Transverse colon (tissue), 4 donors: ENCODE results near the gene RASEF. TPM values are rescaled to one million over a fixed set of nuclear protein-coding genes. Genes with fewer than 3 reads are reported as not detected.

ENCODE experiments used
- DNase-seq: peaks from one replicate; pipeline ENCODE4 v3.0.0-alpha.2; 2019
- H3K27ac ChIP-seq, 4 donors: fragments of 200-600 bp; sonication (generic); 2 replicates each; pipeline ENCODE4 v1.5.1; 2016 to 2018; ENCODE audit warnings: inconsistent platforms in 4 of 4
- H3K27me3 ChIP-seq: fragments of 200-600 bp; sonication (generic); 2 replicates; pipeline ENCODE4 v1.5.1; 2017; ENCODE audit warnings: inconsistent platforms
- H3K36me3 ChIP-seq, 4 donors: fragments of 200-600 bp; sonication (generic); 2 replicates each; pipeline ENCODE4 v1.5.1; 2017 to 2019; ENCODE audit warnings: inconsistent platforms in 4 of 4
- H3K4me1 ChIP-seq, 4 donors: fragments of 200-600 bp; sonication (generic); 2 replicates each; pipeline ENCODE4 v1.5.1; 2017 to 2020; ENCODE audit warnings: inconsistent platforms in 4 of 4
- H3K4me3 ChIP-seq, 4 donors: fragments of 200-600 bp; sonication (generic); 1 replicate in 1 of 4; 2 replicates in 3 of 4; pipeline versions ENCODE4 v1.5.1 to v1.6.1; 2017 to 2019; ENCODE audit warnings: inconsistent platforms in 4 of 4
- H3K9me3 ChIP-seq, 2 donors: fragments of 200-600 bp; sonication (generic); 2 replicates each; pipeline ENCODE4 v1.5.1; 2017 to 2019; ENCODE audit warnings: inconsistent platforms in 2 of 2
- EP300 ChIP-seq: sonication (generic); formaldehyde crosslinking; IDR thresholded peaks from one replicate; pipeline ENCODE4 v1.6.1; 2017; ENCODE audit warnings: antibody characterized with exemption, low read depth
- POLR2A ChIP-seq: fragments of 450-650 bp; IDR thresholded peaks from one replicate; pipeline ENCODE4 v1.6.1; 2016; ENCODE audit warnings: antibody characterized with exemption, mild to moderate bottlenecking, moderate library complexity
- POLR2AphosphoS5 ChIP-seq, 3 donors: sonication (generic); formaldehyde crosslinking; IDR thresholded peaks; one replicate each; pipeline ENCODE4 v1.6.1; 2016; ENCODE audit warnings: antibody characterized with exemption in 3 of 3
- WGBS, 2 donors: methylation state at CpG; one replicate each; pipeline ENCODE4 v1.1.5; 2018; ENCODE audit warnings: low coverage in 1 of 2; 5-methylcytosine and 5-hydroxymethylcytosine counted together
- in situ Hi-C, 4 donors: fragments of 200-750 bp; cut with MboI; loops; one replicate each; pipeline versions ENCODE4 v1.15.0 to v1.15.1; 2017; ENCODE audit warnings: low sequenced_read_pairs in 3 of 4, low pct_ligation_motif_present in 1 of 4, low pct_unique_long_range_greater_than_20kb in 1 of 4
- intact Hi-C: fragments of 100-400 bp; cut with DNase I; formaldehyde crosslinking; loops from one replicate; pipeline ENCODE4 v1.15.1; 2023; ENCODE audit warnings: low total_unique reads
- total RNA-seq, 4 donors: library from RNA; depleted of rRNA; stranded (reverse); fragments of >200 nt; gene quantifications; one replicate each; pipeline ENCODE4 v1.1.0, GENCODE V29; 2016
- TF ChIP-seq, protein P1 (sequence below), 5 experiments: fragments of 200-600 bp in 3 of 5; fragments of 450-650 bp in 2 of 5; sonication (generic) in 3 of 5; IDR thresholded peaks; 1 replicate in 2 of 5; 2 replicates in 3 of 5; pipeline ENCODE4 v1.5.1; 2016 to 2017; ENCODE audit warnings: antibody characterized with exemption in 5 of 5, inconsistent platforms in 3 of 5, mild to moderate bottlenecking in 2 of 5, moderate library complexity in 1 of 5

The RASEF gene
- total RNA-seq, 4 donors from 2014 or later, result 69.9 to 189 (median 105) TPM

- TF ChIP-seq POLR2A (no peak), POLR2AphosphoS5 (IDR thresholded peaks at IDR 0.05) (no peak), EP300 (no peak)
- TF ChIP-seq, protein P1, sequence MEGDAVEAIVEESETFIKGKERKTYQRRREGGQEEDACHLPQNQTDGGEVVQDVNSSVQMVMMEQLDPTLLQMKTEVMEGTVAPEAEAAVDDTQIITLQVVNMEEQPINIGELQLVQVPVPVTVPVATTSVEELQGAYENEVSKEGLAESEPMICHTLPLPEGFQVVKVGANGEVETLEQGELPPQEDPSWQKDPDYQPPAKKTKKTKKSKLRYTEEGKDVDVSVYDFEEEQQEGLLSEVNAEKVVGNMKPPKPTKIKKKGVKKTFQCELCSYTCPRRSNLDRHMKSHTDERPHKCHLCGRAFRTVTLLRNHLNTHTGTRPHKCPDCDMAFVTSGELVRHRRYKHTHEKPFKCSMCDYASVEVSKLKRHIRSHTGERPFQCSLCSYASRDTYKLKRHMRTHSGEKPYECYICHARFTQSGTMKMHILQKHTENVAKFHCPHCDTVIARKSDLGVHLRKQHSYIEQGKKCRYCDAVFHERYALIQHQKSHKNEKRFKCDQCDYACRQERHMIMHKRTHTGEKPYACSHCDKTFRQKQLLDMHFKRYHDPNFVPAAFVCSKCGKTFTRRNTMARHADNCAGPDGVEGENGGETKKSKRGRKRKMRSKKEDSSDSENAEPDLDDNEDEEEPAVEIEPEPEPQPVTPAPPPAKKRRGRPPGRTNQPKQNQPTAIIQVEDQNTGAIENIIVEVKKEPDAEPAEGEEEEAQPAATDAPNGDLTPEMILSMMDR (IDR thresholded peaks at IDR 0.05), result no peak
- no peak overlapping the region for H3K4me3 ChIP-seq
- DNase-seq, result no peak
- 79 to 90% methylated on average over 3 to 6 of the region's 6 CpGs for WGBS, 2 donors
- no peaks in the 10 kb centered on the region for H3K27me3 ChIP-seq
- H3K27ac ChIP-seq, result no peak overlapping the region
- no peaks in the 10 kb centered on the region for H3K36me3 ChIP-seq
- in situ Hi-C loops, result no loop called here
- no peaks in the 10 kb centered on the region for H3K4me1 ChIP-seq
- no peaks in the 10 kb centered on the region for H3K9me3 ChIP-seq
- intact Hi-C loops, result no loop called here
Measured at GRCh38 chr9:82975176-82975575, 87.8 kb downstream of the RASEF start.

GRCh38 chr9:82972446-82972845, 90.5 kb downstream of the RASEF start:
- H3K4me3 ChIP-seq, result no peak overlapping the region
- H3K27me3 ChIP-seq, result no peaks in the 10 kb centered on the region
- TF ChIP-seq POLR2A (no peak), POLR2AphosphoS5 (IDR thresholded peaks at IDR 0.05) (no peak), EP300 (no peak)
- TF ChIP-seq, protein P1 (IDR thresholded peaks at IDR 0.05), result no peak
- no peaks in the 10 kb centered on the region for H3K4me1 ChIP-seq
- in situ Hi-C loops (no loop called here), intact Hi-C loops (no loop called here)
- no peaks in the 10 kb centered on the region for H3K36me3 ChIP-seq
- no peaks in the 10 kb centered on the region for H3K9me3 ChIP-seq
- peak; percentile 49 for DNase-seq
- WGBS, 2 donors, result 57% methylated on average over 3 of the region's 3 CpGs; no CpG with 5 or more reads in 1 of the 2 donors
- H3K27ac ChIP-seq, result peak overlapping the region in 1 of 4 donors; percentile 9

- Histone ChIP-seq H3K27ac (no peak overlapping the region), H3K27me3 (no peaks in the 10 kb centered on the region), H3K4me1 (no peaks in the 10 kb centered on the region), H3K9me3 (no peaks in the 10 kb centered on the region), H3K4me3 (no peak overlapping the region), H3K36me3 (no peaks in the 10 kb centered on the region)
- intact Hi-C loops (no loop called here), in situ Hi-C loops (no loop called here)
- no peak for DNase-seq
- WGBS, 2 donors, result 73 to 76% methylated on average over 2 to 3 of the region's 3 CpGs
- TF ChIP-seq, protein P1 (IDR thresholded peaks at IDR 0.05), result no peak
- TF ChIP-seq POLR2AphosphoS5 (IDR thresholded peaks at IDR 0.05) (no peak), EP300 (no peak), POLR2A (no peak)
Measured at GRCh38 chr9:82970359-82970758, 92.6 kb downstream of the RASEF start.

DNA sequence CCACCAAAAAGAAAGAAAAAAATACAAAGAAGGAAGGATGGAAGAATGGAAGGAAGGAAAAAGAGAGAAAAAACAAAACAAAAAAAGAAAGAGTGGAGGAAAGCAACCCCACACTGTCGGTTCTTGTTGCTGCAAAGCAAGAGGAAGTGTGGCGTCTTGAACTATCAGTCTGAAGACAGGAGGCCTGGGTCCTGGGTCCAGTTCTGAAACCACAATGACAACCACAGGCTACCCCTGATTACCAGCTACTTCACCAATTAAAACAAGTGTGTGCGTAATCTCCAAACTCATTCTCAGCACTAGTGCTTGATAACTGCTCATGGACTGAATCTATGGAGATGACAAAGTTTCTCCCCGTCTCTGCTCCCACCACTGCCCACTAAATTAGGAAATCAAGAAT, 93.7 kb downstream of the RASEF start:
- Histone ChIP-seq H3K9me3 (no peaks in the 10 kb centered on the region), H3K4me1 (no peaks in the 10 kb centered on the region), H3K27me3 (no peaks in the 10 kb centered on the region), H3K4me3 (no peak overlapping the region), H3K36me3 (no peaks in the 10 kb centered on the region), H3K27ac (no peak overlapping the region)
- in situ Hi-C loops, result no loop called here
- DNase-seq, result no peak
- 75 to 80% methylated on average over 2 to 4 of the region's 4 CpGs for WGBS, 2 donors
- TF ChIP-seq POLR2AphosphoS5 (IDR thresholded peaks at IDR 0.05), result no peak
- TF ChIP-seq EP300, result no peak
- intact Hi-C loops, result loop anchor here (5.0 kb wide), 1 partner anchor 1077 kb away; no protein-coding TSS in a partner anchor

DNA sequence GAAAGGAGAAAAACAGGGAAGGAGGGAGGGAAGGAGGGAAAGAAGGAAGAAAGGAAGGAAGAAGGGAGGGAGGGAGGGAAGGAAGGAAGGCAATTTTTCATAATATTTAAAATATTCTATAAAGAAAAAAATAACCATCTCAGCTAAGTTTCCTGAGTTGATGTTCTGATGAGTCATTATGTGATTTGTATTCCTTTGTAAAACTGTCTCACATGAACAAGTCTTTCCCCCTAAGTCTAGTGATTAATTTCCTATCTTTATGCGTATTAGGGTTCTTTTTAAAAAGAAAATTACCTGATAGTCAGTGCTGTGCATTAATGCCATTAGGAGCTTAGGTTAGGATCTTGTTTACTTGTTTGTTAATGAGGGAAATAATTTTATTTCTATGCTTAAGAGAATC, 94.1 kb downstream of the RASEF start:
- in situ Hi-C loops, result no loop called here
- TF ChIP-seq, protein P1 (IDR thresholded peaks at IDR 0.05), result no peak
- no peak for TF ChIP-seq EP300
- TF ChIP-seq POLR2AphosphoS5 (IDR thresholded peaks at IDR 0.05), result no peak
- TF ChIP-seq POLR2A, result no peak
- WGBS, 2 donors, result 86 to 88% methylated on average over 1 of the region's 1 CpG

More for the DNA sequence above, 94.1 kb downstream of the RASEF start:
- Histone ChIP-seq H3K4me1 (no peaks in the 10 kb centered on the region), H3K9me3 (no peaks in the 10 kb centered on the region), H3K36me3 (no peaks in the 10 kb centered on the region), H3K27me3 (no peaks in the 10 kb centered on the region), H3K27ac (no peak overlapping the region), H3K4me3 (no peak overlapping the region)
- no peak for DNase-seq
- intact Hi-C loops, result loop anchor here (5.0 kb wide), 1 partner anchor 1077 kb away; no protein-coding TSS in a partner anchor
